Lower leg skin (tissue), 4 donors: ENCODE results near the gene CLSTN2. TPM values are rescaled to one million over a fixed set of nuclear protein-coding genes. Genes with fewer than 3 reads are reported as not detected.
A peak's percentile ranks its signal among the peaks of the same experiment; 100 is the strongest.

Experiments used
- DNase-seq, 2 donors: peaks; one replicate each; pipeline ENCODE4 v3.0.0-alpha.2; 2019; ENCODE audit warnings: low spot score in 2 of 2
- H3K4me3 ChIP-seq: fragments of 200-600 bp; sonication (generic); 2 replicates; pipeline ENCODE4 v1.5.1; 2017; ENCODE audit warnings: mild to moderate bottlenecking, low read depth; ENCODE audit not compliant: poor library complexity, severe bottlenecking
- CTCF ChIP-seq, 3 donors: fragments of 450-650 bp; IDR thresholded peaks; one replicate each; pipeline ENCODE4 v1.5.1; 2016; ENCODE audit warnings: antibody characterized with exemption in 3 of 3, mild to moderate bottlenecking in 3 of 3, moderate library complexity in 2 of 3
- POLR2A ChIP-seq, 2 donors: fragments of 450-650 bp; IDR thresholded peaks; one replicate each; pipeline ENCODE4 v1.6.1; 2016 to 2017; ENCODE audit warnings: antibody characterized with exemption in 2 of 2, mild to moderate bottlenecking in 1 of 2, moderate library complexity in 1 of 2
- WGBS, 2 donors: methylation state at CpG; one replicate each; pipeline ENCODE4 v1.1.5; 2018; 5-methylcytosine and 5-hydroxymethylcytosine counted together
- intact Hi-C: fragments of 100-400 bp; cut with DNase I; formaldehyde crosslinking; loops from one replicate; pipeline ENCODE4 v1.15.0; 2023; ENCODE audit warnings: low total_unique reads
- total RNA-seq, 4 donors: library from RNA; depleted of rRNA; stranded (reverse); fragments of >200 nt; gene quantifications; one replicate each; pipeline ENCODE4 v1.1.0, GENCODE V29; 2016

The CLSTN2 gene
- total RNA-seq, 4 donors from 2014 or later: 3.1 to 7.9 (median 4.7) TPM

- intact Hi-C loops: no loop called here
- WGBS, 2 donors: 37 to 63% methylated on average over 7 to 12 of the region's 12 CpGs
- peak; percentile 26 to 66 for DNase-seq
- H3K4me3 ChIP-seq: no peak overlapping the region
- TF ChIP-seq POLR2A (IDR thresholded peaks at IDR 0.05) (no peak), CTCF (IDR thresholded peaks at IDR 0.05) (no peak)
Observed at GRCh38 chr3:140023616-140024530, 88.9 kb downstream of the CLSTN2 start.

GRCh38 chr3:140031170-140031569 lies 96.2 kb downstream of the CLSTN2 start:
- no peak for TF ChIP-seq CTCF (IDR thresholded peaks at IDR 0.05)
- no peak for TF ChIP-seq POLR2A (IDR thresholded peaks at IDR 0.05)
- intact Hi-C loops: no loop called here
- DNase-seq: no peak
- H3K4me3 ChIP-seq: no peak overlapping the region
- 82 to 87% methylated on average over 4 of the region's 4 CpGs for WGBS, 2 donors

GRCh38 chr3:140034058-140034457 lies 99.1 kb downstream of the CLSTN2 start:
- intact Hi-C loops: no loop called here
- TF ChIP-seq POLR2A (IDR thresholded peaks at IDR 0.05) (no peak), CTCF (IDR thresholded peaks at IDR 0.05) (no peak)
- no peak overlapping the region for H3K4me3 ChIP-seq
- no peak for DNase-seq

- TF ChIP-seq POLR2A (IDR thresholded peaks at IDR 0.05) (no peak), CTCF (IDR thresholded peaks at IDR 0.05) (no peak)
- intact Hi-C loops: no loop called here
- H3K4me3 ChIP-seq: no peak overlapping the region
- DNase-seq: peak in 1 of 2 donors; percentile 28
- WGBS, 2 donors: 58 to 75% methylated on average over 2 of the region's 2 CpGs
Observed at GRCh38 chr3:140035871-140036270, 100.9 kb downstream of the CLSTN2 start.

GRCh38 chr3:140050396-140050795 lies 115.4 kb downstream of the CLSTN2 start:
- intact Hi-C loops: no loop called here
- no peak for DNase-seq
- H3K4me3 ChIP-seq: no peak overlapping the region
- whole genome bisulfite sequencing, 2 donors: 85 to 96% methylated on average over 1 of the region's 1 CpG
- TF ChIP-seq CTCF (IDR thresholded peaks at IDR 0.05) (no peak), POLR2A (IDR thresholded peaks at IDR 0.05) (no peak)
